GM10266 (cell line): ENCODE results near the gene NCAM2.
"Not testable (repeated sequence)": the region's sequence is repeated elsewhere in the genome, so short reads cannot be mapped to it uniquely, and the experiment has no call there.

Experiments
- DNase-seq: peaks from one replicate; pipeline ENCODE4 v3.0.0; 2012; ENCODE audit errors: extremely low spot score
- TF ChIP-seq, protein P1 (sequence below): IDR thresholded peaks from 2 replicates; pipeline ENCODE4 v1.5.1; 2012; ENCODE audit warnings: mild to moderate bottlenecking, low read depth; ENCODE audit not compliant: control insufficient read depth, insufficient read depth; ENCODE audit errors: missing control alignments

Gene NCAM2

DNA sequence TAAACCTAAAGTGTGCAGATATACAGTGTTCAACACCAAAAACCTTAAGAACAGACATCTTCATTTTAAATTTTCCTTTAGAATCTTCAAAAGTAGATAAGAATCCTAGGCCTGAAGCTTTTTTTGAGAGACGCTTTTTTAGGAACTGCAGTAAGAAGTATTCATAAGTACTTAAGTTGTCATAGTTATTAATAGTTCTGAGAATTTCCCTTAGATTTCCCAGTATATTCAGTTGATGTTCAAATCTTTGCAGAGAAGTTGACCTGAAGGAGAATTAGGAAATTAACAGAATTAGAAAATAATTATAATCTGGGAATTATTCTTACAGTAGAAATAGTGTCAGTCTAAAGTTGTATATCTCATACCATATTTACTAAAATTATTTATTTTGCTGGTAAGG is 150.3 kb downstream of the NCAM2 start:
- TF ChIP-seq, protein P1, sequence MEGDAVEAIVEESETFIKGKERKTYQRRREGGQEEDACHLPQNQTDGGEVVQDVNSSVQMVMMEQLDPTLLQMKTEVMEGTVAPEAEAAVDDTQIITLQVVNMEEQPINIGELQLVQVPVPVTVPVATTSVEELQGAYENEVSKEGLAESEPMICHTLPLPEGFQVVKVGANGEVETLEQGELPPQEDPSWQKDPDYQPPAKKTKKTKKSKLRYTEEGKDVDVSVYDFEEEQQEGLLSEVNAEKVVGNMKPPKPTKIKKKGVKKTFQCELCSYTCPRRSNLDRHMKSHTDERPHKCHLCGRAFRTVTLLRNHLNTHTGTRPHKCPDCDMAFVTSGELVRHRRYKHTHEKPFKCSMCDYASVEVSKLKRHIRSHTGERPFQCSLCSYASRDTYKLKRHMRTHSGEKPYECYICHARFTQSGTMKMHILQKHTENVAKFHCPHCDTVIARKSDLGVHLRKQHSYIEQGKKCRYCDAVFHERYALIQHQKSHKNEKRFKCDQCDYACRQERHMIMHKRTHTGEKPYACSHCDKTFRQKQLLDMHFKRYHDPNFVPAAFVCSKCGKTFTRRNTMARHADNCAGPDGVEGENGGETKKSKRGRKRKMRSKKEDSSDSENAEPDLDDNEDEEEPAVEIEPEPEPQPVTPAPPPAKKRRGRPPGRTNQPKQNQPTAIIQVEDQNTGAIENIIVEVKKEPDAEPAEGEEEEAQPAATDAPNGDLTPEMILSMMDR: no peak
- DNase-seq: no peak

DNA sequence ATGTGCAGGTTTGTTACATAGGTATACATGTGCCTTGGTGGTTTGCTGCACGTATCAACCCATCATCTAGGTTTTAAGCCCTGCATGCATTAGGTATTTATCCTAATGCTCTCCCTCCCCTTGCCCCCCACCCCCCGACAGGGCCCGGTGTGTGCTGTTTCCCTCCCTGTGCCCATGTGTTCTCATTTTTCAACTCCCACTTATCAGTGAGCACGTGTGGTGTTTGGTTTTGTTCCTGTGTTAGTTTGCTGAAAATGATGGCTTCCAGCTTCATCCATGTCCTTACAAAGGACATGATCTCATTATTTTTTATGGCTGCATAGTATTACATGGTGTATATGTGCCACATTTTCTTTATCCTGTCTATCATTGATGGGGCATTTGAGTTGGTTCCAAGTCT is 151.2 kb downstream of the NCAM2 start:
- not testable (repeated sequence) for DNase-seq

DNA sequence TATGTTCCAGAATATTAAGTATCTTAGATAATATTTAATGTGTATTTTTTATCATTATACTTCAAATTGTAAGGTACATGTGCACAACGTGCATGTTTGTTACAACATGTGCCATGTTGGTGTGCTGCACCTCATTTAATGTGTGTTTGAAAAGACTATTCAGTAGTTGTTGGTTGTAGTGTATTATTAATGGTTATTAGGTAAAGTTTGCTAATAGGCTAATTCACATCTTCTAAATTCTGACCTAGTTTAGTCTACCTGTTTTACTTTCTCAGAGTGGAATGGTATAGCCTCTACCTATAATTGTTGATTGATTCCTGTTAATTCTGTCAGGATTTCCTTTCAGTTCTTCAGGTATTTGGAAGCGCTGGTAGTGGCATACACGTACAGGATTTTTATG is 153.0 kb downstream of the NCAM2 start:
- DNase-seq: no peak
- TF ChIP-seq, protein P1: no peak

DNA sequence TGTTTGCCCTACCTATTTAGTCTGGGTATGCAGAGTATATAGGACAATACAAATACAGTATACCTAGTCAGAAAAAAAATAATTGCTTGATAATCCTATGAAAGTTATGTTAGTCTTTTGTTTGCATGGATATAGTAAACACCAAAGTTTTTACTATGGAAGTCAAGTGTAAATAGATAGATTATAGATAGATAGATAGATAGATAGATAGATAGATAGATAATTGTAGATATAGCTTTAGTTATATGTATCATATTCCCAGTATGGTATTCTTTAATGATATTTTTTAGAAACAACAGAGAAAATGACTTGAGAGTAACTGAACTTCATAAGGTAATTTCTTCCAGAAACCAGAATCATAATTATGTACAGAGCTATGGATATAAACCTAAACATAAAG is 158.2 kb downstream of the NCAM2 start:
- TF ChIP-seq, protein P1: no peak

DNA sequence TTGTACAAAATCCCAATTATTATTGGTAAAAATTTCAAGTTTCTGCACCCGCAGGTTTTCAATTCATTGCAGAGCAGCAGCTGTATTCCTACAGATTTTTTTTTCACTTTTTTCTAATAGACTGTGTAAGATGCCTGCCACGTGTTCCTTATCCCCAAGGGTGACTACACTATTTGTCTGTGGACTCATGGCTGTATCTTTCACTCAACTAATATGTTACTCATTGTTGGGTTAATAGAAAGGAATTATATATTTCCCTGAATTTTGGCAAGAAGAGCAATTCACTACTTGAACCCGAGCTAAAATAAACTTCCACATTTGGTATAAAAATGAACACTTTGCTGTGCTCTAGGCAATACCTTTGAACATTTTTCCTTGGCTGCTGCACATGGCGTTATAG is 158.7 kb downstream of the NCAM2 start:
- TF ChIP-seq, protein P1: no peak
- DNase-seq: no peak

More for the DNA sequence above, 158.2 kb downstream of the NCAM2 start:
- DNase-seq: no peak

DNA sequence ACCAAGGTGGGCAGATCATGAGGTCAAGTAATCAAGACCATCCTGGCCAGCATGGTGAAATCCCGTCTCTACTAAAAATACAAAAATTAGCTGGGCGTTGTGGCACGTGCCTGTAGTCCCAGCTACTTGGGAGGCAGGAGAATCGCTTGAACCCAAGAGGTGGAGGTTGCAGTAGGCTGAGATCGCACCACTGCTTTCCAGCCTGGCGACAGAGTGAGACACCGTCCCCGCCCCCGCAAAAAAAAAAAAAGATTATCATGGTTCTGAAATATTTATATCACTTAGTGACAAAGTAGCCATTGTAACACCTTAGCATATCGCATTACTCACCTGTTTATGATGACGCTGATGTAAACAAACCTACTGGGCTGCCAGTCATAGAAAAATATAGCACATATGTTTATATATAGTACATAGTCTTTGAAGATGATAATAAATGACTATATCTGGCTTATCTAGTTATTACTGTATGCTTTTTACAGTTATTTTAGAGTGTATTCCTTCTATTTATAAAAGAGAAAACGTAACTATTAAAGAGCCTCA is 160.2 kb downstream of the NCAM2 start:
- TF ChIP-seq, protein P1: no peak
- no peak for DNase-seq

DNA sequence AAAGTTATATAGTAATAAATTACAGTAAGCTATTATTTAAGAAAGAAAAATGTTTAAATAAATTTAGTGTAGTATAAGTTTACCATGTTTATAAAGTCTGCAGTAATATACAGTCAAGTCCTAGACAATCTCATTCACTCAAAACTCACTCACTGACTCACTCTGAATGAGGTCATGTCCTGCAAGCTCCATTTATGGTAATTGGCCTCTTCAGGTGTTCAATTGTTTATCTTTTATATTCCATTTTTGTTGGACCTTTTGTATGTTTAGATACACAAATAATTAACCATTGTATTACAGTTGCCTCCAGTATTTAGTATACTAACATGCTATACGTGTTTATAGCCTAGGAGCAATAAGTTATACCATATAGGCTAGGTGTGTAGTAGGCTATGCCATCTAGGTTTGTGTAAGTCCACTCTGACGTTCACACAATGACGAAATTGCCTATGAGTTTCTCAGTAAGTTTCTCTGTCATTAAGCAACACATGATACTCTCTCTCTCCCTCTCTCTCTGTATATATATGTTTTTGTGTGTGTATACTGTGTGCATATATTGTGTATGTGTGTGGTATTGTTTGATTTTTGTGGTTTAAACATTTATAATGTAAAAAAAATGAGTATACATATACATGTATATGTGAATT is 161.2 kb downstream of the NCAM2 start:
- DNase-seq: no peak
- TF ChIP-seq, protein P1: no peak
